ENCODE measurements around the gene SLC26A5.

GRCh38 chr7:103347507-103348267 is 98.3 kb downstream of the SLC26A5 start, which contains the start of gene PSMC2:
- TF ChIP-seq CTCF (IDR thresholded peaks at IDR 0.05; ENCODE audit: borderline replicate concordance, extremely low read depth, low read length, poor library complexity, severe bottlenecking) (no peak), EZH2 (IDR thresholded peaks at IDR 0.05; ENCODE audit: borderline replicate concordance, low read depth, low read length, severe bottlenecking) (no peak)

All from DND-41 (cell line).